PC-3 (cell line): Measurements from ENCODE around the gene UPF3A.

Experiments
- EZH2 ChIP-seq: fragments of 300-600 bp; sonication (generic); IDR thresholded peaks from one replicate; pipeline ENCODE4 v1.6.1; 2017; ENCODE audit warnings: antibody characterized with exemption, mild to moderate bottlenecking, low read length; ENCODE audit not compliant: unreplicated experiment
- TF ChIP-seq, protein P1 (sequence below): fragments of 300-600 bp; sonication (generic); conservative IDR thresholded peaks from 2 replicates; pipeline ENCODE4 v1.5.1; 2017; ENCODE audit warnings: antibody characterized with exemption, low read depth, mild to moderate bottlenecking, low read length

DNA sequence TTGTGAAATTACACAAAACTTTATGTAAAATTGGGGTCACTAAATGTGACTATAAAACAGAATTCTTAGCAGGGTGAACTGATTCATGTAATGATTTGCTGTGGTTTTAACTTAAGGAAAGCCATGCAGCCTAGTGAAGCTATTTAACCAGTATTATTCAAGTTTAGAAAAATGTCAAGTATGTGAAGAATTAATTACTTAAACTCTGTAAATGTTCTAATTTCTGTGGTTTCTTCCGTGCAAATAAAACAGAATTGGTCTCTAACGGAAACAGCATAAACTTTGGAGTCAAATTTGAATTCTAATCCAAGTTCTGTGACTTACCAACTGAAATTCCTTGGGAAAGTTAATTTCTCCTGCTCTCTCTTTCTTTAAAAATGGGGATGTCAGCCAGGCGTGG, 33.4 kb upstream of the UPF3A start:
- TF ChIP-seq, protein P1, sequence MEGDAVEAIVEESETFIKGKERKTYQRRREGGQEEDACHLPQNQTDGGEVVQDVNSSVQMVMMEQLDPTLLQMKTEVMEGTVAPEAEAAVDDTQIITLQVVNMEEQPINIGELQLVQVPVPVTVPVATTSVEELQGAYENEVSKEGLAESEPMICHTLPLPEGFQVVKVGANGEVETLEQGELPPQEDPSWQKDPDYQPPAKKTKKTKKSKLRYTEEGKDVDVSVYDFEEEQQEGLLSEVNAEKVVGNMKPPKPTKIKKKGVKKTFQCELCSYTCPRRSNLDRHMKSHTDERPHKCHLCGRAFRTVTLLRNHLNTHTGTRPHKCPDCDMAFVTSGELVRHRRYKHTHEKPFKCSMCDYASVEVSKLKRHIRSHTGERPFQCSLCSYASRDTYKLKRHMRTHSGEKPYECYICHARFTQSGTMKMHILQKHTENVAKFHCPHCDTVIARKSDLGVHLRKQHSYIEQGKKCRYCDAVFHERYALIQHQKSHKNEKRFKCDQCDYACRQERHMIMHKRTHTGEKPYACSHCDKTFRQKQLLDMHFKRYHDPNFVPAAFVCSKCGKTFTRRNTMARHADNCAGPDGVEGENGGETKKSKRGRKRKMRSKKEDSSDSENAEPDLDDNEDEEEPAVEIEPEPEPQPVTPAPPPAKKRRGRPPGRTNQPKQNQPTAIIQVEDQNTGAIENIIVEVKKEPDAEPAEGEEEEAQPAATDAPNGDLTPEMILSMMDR: no peak
- no peak for TF ChIP-seq EZH2
